Upper lobe of left lung (tissue), 4 donors: ENCODE data around the gene PRKAR1B.

Source experiments
- CTCF ChIP-seq, 6 experiments: fragments of 450-650 bp in 4 of 6; fragments of 200-600 bp in 2 of 6; sonication (generic) in 2 of 6; IDR thresholded peaks; one replicate each; pipeline ENCODE4 v1.5.1; 2016 to 2019; ENCODE audit warnings: antibody characterized with exemption in 6 of 6
- EP300 ChIP-seq, 4 donors: sonication (generic); formaldehyde crosslinking; IDR thresholded peaks; one replicate each; pipeline ENCODE4 v1.5.1; 2017; ENCODE audit warnings: antibody characterized with exemption in 4 of 4, control low read depth in 2 of 4
- POLR2A ChIP-seq, 4 donors: fragments of 450-650 bp; IDR thresholded peaks; one replicate each; pipeline ENCODE4 v1.5.1; 2016 to 2017; ENCODE audit warnings: antibody characterized with exemption in 4 of 4, mild to moderate bottlenecking in 2 of 4

- TF ChIP-seq POLR2A (IDR thresholded peaks at IDR 0.05) (no peak), CTCF (IDR thresholded peaks at IDR 0.05) (no peak), EP300 (IDR thresholded peaks at IDR 0.05) (no peak)
These were observed 852 bp upstream of the PRKAR1B start for GRCh38 chr7:727806-728460.
